Measurements from ENCODE around the gene CCDC83.

CCDC83 gene

GRCh38 chr11:85912414-85912813 is 57.2 kb downstream of the CCDC83 start:
- no peaks in the 10 kb centered on the region for H4K20me1 ChIP-seq (ENCODE audit: insufficient read depth)
- H3K4me1 ChIP-seq (ENCODE audit: low read depth, poor library complexity, severe bottlenecking) = no peaks in the 10 kb centered on the region
- H3K27me3 ChIP-seq (ENCODE audit: insufficient read depth, low read depth) = no peaks in the 10 kb centered on the region
- H3K4me2 ChIP-seq = no peak overlapping the region
- TF ChIP-seq CTCF (conservative IDR thresholded peaks at IDR 0.05; ENCODE audit: low read depth, low read length) = no peak
- no peak overlapping the region for H3K27ac ChIP-seq
- no peak overlapping the region for H2AFZ ChIP-seq (ENCODE audit: low read depth)
- no peaks in the 10 kb centered on the region for H3K36me3 ChIP-seq (ENCODE audit: insufficient read depth)
- H3K9ac ChIP-seq = no peak overlapping the region
- H3K79me2 ChIP-seq (ENCODE audit: insufficient read depth, low read depth) = no peaks in the 10 kb centered on the region
- H3K4me3 ChIP-seq (IDR thresholded peaks at IDR 0.05; ENCODE audit: insufficient read depth, low read depth, low read length) = no peak overlapping the region

- Histone ChIP-seq H3K4me2 (no peak overlapping the region), H2AFZ (ENCODE audit: low read depth) (no peak overlapping the region), H3K4me1 (ENCODE audit: low read depth, poor library complexity, severe bottlenecking) (no peaks in the 10 kb centered on the region), H4K20me1 (ENCODE audit: insufficient read depth) (no peaks in the 10 kb centered on the region), H3K4me3 (IDR thresholded peaks at IDR 0.05; ENCODE audit: insufficient read depth, low read depth, low read length) (no peak overlapping the region), H3K27me3 (ENCODE audit: insufficient read depth, low read depth) (no peaks in the 10 kb centered on the region), H3K79me2 (ENCODE audit: insufficient read depth, low read depth) (no peaks in the 10 kb centered on the region), H3K36me3 (ENCODE audit: insufficient read depth) (no peaks in the 10 kb centered on the region), H3K27ac (no peak overlapping the region), H3K9ac (no peak overlapping the region)
- no peak for TF ChIP-seq CTCF (conservative IDR thresholded peaks at IDR 0.05; ENCODE audit: low read depth, low read length)
Measured at GRCh38 chr11:85913513-85913912, 58.3 kb downstream of the CCDC83 start.

- Histone ChIP-seq H2AFZ (ENCODE audit: low read depth) (no peak overlapping the region), H3K4me1 (ENCODE audit: low read depth, poor library complexity, severe bottlenecking) (no peaks in the 10 kb centered on the region), H3K9ac (no peak overlapping the region), H3K36me3 (ENCODE audit: insufficient read depth) (no peaks in the 10 kb centered on the region), H4K20me1 (ENCODE audit: insufficient read depth) (no peaks in the 10 kb centered on the region), H3K4me2 (no peak overlapping the region), H3K27me3 (ENCODE audit: insufficient read depth, low read depth) (no peaks in the 10 kb centered on the region), H3K4me3 (IDR thresholded peaks at IDR 0.05; ENCODE audit: insufficient read depth, low read depth, low read length) (no peak overlapping the region), H3K79me2 (ENCODE audit: insufficient read depth, low read depth) (no peaks in the 10 kb centered on the region), H3K27ac (no peak overlapping the region)
- no peak for TF ChIP-seq CTCF (conservative IDR thresholded peaks at IDR 0.05; ENCODE audit: low read depth, low read length)
Measured at GRCh38 chr11:85914425-85914824, 59.2 kb downstream of the CCDC83 start.

DNA sequence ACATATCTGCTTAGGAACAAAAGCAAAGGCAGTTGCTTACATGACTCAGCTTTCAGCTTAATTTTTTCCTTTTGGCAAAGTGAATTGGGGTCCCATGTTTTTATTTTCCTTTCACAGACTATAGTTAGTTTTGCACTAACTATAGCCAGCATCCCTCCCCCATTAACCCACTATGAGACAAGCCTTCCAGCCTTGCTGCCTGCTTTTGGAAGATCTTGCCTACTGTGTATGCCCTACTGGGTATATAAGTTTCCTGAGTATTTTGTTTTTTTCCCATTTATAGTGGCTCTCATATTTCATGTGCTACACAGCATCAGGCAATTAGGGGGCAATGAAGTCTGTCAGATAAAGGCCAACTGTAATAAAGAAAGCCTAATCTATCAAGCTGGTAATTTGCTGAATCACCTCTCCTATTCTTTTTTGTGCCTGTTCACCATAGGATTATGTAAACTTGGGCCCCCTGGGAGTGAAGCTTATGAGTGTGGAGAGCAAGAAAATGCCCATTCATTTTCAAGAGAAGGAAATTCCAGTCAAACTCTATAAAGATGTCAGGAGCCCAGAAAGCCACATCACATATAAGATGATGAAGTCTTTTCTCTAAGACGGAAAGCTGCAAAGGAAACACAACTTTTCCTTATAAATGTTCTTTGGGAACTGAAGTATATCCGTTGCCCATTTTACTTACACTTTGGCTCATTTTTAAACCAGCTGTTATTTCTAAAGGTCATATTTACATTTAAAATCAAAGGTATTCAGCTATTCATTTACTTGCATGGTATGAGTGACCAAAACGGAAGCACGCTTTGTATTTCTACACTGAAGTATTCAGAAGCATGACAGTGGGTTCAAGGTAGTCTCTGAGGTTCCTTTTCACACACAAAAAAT is 64.0 kb downstream of the CCDC83 start:
- no peak overlapping the region for H3K4me2 ChIP-seq
- H3K4me1 ChIP-seq (ENCODE audit: low read depth, poor library complexity, severe bottlenecking) = peaks cover 6% of the 10 kb centered on the region
- H3K27ac ChIP-seq = no peak overlapping the region
- H3K27me3 ChIP-seq (ENCODE audit: insufficient read depth, low read depth) = no peaks in the 10 kb centered on the region
- no peak overlapping the region for H2AFZ ChIP-seq (ENCODE audit: low read depth)
- H3K36me3 ChIP-seq (ENCODE audit: insufficient read depth) = no peaks in the 10 kb centered on the region
- no peak overlapping the region for H3K4me3 ChIP-seq (IDR thresholded peaks at IDR 0.05; ENCODE audit: insufficient read depth, low read depth, low read length)
- H3K79me2 ChIP-seq (ENCODE audit: insufficient read depth, low read depth) = no peaks in the 10 kb centered on the region
- H3K9ac ChIP-seq = no peak overlapping the region
- no peak for TF ChIP-seq CTCF (conservative IDR thresholded peaks at IDR 0.05; ENCODE audit: low read depth, low read length)
- H4K20me1 ChIP-seq (ENCODE audit: insufficient read depth) = no peaks in the 10 kb centered on the region
